Bone marrow (tissue), 2 donors: ENCODE results near the gene NUP88.

ENCODE experiments used
- DNase-seq, 2 donors: peaks; one replicate each; lab custom pipeline; 2025; lab: John Stamatoyannopoulos, UW

NUP88 gene

GRCh38 chr17:5355421-5356129 lies 63.9 kb downstream of the NUP88 start:
- no peak for DNase-seq

DNA sequence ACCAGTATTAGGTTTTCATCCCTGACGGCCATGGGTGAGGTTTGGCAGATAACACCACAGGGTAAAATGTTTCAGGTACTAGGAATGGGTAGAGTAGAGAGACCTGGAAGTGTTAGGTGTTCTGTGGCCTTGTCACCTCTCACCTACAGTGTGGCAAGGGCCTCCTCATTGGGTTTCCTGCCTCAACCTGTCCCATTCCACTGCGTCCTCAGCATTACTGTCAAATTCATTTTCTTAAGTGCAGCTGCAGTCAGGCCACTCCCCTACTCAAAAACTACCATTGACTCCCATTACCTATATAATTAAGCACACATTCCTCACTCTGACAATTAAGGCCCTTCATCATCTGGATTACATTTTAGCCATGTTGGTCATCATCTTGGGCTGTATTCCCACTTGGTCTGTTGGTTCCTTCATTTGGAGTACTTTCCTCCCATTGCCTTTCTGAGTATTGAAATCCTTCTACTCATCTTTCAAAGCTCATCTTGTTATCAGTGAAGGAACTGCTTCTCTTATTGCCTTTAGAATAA lies 64.5 kb downstream of the NUP88 start:
- no peak for DNase-seq

- DNase-seq: no peak
Observed at GRCh38 chr17:5354310-5354709, 65.2 kb downstream of the NUP88 start.

DNA sequence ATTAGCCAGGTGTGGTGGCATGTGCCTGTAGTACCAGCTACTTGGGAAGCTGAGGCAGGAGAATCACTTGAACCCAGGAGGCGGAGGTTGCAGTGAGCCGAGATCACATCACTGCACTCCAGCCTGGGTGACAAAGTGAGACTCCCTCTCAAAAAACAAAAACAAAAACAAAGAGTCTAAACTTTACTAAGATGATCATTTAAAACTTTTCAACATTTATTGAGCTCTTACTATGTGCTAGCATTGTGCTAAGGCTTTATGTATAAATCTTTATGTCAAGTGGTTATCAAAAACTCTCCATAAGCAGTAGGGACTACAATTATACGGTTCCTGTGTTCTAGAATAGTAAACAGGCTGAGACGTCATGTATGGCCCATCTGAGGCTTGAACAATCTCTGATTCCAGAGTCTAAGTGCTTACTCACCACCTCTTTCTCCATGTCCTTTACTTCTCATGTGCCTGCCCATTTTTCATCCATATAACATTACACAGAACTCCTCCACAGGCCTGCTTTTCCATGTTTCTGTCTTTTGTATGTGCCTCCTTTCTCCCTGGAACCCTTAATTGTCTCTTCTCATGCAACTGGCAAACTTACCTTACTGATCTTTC lies 66.7 kb downstream of the NUP88 start:
- no peak for DNase-seq

DNA sequence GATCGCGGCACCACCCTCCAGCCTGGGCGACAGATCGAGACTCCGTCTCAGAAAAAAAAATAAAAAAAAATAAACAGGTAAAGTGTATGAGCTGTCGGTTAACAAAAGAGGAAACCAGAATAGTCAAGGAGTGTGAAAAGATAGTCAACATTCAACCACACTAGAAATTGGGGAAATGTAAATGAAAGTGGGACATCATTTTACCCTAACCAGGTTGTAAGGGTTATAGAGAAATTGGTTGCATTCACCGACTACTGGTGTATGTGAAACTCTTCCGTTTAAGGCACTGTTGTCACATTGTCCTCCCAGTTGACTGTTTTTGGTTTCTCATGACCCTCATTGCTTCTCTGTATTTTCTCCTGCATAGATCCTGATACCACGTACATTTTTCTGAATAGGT lies 74.5 kb downstream of the NUP88 start:
- DNase-seq: no peak
